AG08395 (cell line): ENCODE measurements around the gene MIGA2.
"Not testable (repeated sequence)": the region's sequence is repeated elsewhere in the genome, so short reads cannot be mapped to it uniquely, and the experiment has no call there.

Experiments
- DNase-seq: peaks from one replicate; pipeline ENCODE4 v3.0.0; 2012; ENCODE audit warnings: mixed read lengths, low spot score

MIGA2 gene, protein sequence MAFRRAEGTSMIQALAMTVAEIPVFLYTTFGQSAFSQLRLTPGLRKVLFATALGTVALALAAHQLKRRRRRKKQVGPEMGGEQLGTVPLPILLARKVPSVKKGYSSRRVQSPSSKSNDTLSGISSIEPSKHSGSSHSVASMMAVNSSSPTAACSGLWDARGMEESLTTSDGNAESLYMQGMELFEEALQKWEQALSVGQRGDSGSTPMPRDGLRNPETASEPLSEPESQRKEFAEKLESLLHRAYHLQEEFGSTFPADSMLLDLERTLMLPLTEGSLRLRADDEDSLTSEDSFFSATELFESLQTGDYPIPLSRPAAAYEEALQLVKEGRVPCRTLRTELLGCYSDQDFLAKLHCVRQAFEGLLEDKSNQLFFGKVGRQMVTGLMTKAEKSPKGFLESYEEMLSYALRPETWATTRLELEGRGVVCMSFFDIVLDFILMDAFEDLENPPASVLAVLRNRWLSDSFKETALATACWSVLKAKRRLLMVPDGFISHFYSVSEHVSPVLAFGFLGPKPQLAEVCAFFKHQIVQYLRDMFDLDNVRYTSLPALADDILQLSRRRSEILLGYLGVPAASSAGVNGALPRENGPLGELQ

DNA sequence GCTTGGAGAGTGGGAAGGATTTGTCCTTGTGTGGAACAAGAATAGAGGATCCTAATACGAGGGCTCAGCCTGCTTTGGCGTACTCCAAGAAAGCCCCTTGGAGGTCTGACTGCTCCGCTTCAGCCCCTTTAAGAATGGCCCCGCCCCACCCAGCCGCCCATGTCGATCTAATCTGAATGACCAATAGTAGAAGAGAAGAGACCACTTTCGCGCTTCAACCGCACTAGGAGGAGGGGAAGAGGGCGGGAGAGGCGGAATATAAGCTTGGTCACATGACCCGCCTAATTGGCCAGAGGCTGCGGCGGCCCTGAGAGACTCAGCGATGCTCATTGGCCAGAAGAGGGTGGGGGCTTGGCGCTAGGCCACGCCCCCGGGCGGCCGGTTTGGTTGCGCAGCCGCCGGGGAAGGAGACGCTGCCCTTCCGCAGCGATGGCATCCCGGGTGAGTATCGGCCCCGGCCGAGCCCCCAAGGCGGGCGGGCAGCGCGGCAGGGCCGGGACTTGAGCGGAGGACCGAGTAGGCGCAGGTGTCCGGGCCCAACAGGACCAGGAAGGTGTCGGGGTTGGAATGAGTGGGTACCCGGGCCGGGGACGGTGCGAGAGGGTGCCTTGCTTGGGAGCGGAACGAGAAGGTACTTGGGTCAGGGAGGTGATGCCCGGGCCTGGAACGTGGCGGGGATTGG, at the start of gene MIGA2:
MIGA2 (plus strand) TSS at position 386 of the 682 bp plus-strand sequence. CDS start 3,969 bp downstream, outside the sequence.
- peak; percentile 100 for DNase-seq

DNA sequence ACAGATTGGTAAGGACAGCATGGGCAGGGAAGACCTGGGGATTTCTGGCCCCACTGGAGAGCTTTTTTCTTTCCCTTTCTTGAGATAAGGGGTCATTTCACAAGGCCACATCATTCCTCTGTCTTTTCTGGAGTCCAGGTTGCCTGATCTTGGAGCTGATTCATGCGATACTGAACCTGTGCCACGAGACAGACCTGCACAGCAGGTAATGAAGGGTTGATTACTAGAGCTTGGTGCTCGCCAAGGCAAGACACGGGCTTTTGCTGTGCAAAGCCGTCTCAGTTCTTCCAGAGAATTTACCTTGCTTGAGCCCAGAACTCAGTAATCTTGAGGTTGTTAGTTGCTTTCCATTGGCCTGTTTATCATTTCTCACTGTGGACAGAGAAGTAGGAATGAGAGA, 49.8 kb upstream of the MIGA2 start:
- DNase-seq, result no peak

DNA sequence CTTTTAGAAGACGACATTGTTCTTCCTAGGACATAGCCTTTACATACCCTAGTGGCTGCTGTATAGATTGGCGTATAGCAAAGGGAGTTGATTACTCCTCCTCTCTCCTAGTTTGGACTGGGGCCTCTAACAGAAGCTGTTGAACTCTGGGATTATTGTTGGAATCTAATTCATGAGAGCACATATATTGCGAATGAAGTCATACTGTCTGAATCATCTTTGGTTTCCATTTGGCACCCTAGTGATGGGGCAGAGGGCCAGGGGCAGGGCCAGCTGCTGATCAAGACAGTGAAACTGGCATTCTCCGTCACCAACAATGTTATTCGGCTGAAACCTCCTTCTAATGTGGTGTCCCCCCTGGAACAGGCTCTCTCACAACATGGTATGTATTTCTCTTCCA, 48.6 kb upstream of the MIGA2 start:
- DNase-seq, result peak; percentile 91

DNA sequence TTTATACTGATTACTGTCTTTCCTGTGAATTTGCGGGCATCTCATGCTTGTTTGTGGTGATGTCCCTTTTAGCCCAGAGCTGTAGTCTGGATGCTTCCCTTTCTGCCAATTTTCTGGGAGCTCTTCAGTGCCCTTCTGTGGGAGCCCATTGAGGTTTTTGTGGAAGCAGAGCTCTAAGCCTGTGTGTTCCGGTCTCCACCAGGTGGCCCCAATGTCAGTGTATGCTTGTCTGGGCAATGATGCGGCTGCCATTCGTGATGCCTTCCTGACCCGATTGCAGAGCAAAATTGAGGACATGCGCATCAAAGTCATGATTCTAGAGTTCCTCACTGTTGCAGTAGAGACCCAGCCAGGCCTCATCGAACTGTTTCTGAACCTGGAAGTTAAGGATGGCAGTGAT, 43.4 kb upstream of the MIGA2 start:
- peak; percentile 20 for DNase-seq

DNA sequence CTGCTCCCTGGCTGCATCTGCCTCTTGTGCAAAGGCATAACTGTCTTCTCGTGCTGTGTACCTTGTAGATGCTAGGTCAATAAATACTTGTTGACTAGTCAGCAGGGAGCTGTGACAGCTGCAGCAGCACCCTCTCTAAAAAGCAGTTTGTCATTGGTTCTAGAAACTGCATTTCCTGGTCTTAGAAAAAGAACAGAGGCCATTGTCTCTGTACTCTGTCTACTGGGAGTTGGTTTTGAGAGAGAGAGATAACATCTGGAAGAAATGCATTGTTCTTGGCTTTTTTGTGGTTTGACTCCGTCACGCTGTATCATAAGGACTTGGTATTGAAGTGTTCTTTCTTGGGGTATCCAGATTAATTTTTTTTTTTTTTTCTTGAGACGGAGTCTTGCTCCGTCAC, 40.6 kb upstream of the MIGA2 start:
- no peak for DNase-seq

DNA sequence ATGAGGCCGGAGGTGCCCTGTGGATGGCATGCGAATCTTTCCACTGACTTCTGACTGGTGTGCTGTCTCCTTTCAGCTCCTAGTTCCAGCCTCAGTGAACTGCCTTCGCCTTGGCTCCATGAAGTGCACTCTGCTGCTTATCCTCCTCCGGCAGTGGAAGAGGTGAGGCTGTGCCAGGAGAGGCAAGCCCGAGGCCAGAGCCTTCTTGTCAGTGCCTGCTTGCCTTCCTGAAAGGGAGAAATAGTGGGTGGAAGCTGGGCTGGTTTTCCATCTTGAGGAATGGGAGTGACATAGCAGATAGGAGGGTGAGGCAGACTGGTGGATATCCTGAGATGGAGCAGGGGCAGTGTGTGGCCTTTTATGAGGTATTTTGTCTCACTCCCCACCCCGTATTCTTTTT, 38.0 kb upstream of the MIGA2 start:
- DNase-seq, result no peak

DNA sequence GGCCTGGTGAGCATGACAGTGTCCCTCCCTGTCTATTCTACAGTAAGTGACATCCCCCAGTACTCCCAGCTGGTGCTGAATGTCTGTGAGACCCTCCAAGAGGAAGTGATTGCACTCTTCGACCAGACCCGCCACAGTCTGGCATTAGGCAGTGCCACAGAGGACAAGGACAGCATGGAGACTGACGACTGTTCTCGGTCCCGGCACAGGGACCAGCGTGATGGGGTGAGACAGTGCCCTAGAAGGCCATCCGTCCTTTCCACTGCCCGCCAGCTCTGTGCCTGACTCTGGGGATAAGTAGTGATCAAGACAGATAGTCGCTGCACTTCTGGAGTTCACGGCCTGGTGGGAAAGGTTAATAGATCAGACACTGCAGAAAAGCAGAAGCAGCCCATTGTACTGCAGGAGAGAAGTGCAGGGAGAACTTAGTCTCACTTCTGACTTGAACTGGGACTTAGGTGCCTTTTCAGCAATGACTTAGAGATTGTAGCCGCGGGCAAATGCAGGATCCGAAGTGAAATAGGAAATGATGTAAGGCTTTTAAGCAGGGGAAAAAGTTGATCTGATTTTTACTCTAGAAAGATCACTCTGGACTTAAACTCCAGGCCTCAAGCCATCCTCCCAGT, 36.7 kb upstream of the MIGA2 start:
- no peak for DNase-seq

DNA sequence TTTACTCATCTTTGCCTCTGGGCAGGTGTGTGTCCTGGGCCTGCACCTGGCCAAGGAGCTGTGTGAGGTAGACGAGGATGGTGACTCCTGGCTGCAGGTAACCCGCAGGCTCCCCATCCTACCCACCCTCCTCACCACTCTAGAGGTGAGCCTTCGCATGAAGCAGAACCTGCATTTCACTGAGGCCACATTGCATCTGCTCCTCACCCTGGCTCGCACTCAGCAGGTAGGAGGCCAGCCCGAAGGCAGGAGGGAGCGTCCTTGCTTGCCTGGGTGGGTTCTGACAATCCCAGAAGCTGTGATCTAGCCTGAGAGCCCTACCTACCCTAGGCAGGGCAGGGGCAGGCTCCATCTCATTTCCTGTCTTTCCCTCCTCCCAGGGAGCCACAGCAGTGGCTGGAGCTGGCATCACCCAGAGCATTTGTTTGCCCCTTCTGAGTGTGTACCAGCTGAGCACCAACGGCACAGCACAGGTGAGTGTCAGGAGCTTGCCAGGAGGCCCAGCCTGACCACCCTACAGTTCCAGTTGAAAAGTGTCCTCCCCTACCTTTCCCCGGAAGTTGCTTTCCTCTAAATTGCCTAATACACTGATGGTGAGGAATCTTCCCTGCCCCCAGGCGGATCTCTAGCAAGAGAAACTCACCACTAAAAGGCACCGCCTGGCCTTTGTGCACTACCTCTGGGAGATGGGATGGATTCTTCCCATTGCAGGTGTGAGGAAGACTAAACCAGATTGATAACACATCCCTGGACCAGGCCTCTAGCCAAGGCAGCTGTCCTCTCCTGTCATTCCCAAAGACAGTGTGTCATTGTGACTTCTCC, 34.7 kb upstream of the MIGA2 start:
- no peak for DNase-seq

DNA sequence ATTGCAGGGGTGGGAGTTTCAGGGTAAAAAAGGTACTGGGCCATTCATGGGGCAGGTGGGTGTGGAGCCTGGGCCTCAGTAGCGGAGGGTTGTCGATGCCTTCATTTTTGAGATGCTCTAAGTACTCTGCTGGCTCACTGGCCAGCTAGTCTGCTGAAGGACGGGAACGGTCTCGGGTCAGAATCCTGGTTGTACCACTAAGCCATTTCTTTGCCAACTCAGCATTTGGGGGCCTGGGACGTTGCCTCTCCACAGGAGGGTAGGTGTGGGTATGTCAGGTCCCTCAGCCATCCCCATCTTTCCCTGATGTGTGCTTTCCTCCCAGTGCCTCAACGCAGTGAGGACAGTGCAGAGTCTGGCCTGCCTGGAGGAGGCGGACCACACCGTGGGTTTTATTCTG, 33.4 kb upstream of the MIGA2 start:
- no peak for DNase-seq

DNA sequence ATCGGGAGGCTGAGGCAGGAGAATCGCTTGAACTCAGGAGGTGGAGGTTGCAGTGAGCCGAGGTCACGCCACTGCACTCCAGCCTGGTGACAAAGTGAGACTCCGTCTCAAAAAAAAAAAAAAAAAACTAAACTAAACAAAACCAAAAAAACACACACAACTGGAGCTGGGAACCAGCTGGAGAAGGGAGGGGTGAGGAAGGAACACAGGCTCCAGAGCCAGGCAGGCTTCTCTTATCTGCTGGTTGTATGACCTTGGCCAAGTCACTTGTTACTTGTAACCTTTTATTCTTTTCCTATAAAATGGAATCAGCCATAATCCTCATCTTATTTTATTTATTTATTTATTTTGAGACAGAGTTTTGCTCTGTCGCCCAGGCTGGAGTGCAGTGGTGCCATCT, 32.3 kb upstream of the MIGA2 start:
- not testable (repeated sequence) for DNase-seq

DNA sequence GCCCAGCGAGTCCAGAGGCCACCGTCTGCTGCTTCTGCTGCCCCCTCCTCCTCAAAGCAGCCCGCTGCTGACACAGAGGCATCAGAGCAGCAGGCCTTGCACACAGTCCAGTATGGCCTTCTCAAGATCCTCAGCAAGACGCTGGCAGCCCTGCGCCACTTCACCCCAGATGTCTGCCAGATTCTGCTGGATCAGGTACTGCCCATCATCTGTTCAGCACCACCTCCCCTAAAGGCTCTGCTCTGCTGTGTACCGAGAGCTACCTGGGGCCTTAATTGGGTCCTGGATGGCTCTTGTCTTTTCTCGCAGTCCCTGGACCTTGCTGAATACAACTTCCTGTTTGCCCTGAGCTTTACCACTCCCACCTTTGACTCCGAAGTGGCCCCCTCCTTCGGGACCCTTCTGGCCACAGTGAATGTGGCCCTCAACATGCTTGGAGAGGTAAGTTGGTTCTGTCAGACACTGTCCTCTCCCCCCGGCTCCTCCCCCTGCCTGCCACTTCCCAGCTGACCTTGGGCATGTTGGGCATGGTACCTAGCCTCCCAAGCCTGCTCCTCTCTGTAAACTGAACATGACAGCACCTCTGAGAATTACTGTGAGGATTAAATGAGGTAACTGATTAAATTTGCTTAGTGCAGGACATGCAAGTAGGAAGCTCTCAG, 31.0 kb upstream of the MIGA2 start:
- DNase-seq, result no peak

DNA sequence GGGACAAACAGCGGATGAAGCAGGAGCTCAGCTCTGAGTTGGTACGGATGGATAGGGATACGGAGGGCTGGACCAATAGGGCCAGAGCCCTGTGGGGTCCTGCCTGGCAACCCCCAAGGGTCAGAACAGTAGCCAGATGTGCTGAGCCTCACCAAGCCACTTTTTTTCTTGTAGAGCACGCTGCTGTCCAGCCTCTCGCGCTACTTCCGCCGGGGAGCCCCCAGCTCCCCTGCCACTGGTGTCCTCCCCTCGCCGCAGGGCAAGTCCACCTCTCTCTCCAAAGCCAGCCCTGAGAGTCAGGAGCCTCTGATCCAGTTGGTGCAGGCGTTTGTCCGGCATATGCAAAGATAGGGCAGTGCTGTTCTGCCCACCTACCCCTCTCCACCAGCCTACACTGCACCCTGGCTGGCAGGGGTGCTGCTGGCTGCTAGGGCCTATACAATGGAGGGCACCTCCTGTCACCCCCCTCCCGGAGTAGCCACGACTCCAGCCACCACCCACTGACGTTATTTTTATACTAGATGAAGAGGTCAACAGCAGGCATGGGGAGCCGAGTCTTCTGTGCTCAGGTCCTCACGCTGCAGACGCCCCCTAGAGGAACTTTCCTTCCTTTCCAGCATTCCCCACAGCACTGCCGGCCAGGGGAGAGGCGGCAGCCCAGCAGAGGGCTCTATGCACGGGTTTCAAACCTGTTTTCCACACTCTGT, 29.9 kb upstream of the MIGA2 start:
- peak; percentile 90 for DNase-seq

DNA sequence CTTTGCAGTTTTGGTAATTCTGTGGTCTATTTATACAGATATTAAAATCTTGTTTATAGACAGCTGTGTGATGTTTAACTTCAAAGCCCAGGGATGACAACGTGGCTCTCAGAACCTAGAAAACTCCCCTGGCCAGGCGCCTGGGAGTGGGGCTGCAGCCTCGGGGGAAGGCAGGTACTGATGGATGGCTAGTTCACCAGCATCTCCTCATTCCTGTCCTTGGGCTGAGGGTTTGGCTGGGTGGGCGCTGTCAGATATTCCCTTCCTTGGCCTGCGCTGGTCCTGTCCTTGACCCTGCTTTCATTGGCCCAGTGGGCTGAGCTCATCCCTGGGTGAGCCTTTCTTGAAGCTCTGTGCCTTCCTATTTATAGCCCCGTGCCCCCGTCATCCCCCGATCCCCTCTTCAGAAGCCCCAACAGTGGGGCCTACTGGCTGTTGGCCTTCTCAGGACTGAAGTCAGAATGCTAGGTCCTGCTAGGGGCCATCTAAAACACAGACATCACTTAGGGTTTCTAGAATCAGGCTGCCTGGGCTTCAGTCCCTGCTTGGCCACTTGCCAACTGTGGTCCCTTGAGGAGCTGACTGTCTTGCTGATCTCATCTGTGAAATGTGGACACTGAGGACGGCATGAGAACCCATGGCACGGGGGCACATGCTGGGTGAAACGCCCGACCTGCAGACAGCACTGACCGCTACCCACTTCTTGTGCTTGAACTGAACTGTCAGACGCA, 29.2 kb upstream of the MIGA2 start:
- no peak for DNase-seq

DNA sequence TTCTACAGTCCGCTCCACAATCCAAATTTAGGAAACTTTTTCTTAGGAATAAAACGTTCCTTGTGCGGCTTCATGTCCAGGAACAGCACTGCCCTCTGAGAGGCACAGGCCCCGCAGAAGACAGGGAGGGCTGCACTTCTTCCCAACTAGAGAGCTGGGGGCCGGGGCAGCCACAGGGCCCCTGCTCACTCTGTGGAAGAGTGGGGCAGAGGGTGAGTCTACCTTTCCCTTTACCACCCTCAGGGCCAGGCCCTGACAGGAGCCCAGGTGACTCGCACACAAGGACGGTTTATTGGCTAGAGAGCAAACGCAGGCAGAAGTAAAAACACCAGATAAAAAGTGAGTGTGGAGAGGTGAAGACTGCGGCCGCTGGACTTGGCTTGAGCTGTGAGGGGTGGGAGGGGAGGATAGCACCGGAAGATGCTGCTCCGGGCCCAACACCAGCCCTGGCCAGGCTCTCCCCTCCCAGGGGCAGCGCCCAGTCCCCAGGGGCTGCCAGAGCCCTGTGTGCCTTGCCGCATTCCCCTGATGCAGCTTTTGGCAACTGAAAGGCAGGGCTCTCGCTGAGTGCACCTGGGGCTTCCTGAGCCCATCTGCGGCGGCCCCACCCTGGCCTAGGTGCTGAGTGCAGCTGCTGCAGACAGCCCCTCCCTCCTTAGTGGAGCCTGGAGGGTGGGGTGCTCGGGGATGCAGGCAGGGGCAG, 28.5 kb upstream of the MIGA2 start:
- DNase-seq, result no peak

DNA sequence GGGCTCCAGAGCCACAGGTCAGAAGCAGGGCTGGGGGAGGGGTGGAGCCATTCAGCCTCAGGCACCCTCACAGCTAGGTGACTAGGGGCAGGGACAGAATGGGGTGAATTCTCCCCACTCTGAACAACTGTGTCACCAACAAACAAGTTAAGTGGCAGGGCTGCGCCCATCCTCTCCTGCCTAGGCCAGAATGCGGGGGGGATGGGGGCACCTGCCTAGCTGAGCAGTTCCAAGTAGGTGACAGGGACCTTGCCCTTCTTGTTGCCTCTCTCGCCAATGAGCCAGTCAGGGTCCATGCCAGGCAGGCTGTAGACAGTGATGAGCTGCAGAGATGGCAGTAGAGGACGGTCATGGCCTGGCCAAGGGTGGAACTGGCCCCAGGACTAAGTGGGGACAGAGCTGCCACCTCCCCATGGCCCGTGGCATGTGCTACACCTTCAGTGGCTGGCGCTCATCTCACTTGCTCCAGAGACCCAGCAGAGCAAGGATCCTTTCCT, 27.9 kb upstream of the MIGA2 start:
- DNase-seq, result no peak

DNA sequence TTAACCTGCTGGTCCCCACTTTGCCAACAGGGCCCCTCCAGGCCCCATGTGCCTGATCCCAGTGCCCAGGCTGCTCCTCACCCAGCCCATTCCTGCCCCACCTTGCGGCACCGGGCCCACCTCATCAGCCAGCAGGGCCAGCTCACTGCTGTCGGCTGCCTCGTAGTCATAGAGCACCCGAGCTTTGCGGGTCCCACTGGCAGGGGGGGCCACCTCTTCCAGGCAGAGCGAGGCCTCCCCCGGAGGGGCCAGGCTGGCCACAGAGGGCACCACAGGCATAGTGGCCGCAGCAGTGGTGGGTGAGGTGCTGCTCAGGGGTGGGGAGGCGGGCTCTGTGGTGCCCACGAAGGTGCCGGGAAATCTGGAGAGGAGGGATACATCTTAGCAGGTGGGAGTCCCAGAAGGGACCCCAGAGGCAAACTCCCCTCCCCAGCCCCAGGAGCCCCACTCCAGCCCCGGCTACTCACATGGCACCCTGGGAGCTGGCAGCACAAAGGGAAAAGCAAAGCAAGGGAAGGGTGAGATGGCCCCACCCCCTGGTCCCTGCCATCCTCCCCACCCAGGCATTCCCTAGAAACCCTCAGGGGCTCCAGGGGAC, 27.3 kb upstream of the MIGA2 start:
- DNase-seq, result no peak

DNA sequence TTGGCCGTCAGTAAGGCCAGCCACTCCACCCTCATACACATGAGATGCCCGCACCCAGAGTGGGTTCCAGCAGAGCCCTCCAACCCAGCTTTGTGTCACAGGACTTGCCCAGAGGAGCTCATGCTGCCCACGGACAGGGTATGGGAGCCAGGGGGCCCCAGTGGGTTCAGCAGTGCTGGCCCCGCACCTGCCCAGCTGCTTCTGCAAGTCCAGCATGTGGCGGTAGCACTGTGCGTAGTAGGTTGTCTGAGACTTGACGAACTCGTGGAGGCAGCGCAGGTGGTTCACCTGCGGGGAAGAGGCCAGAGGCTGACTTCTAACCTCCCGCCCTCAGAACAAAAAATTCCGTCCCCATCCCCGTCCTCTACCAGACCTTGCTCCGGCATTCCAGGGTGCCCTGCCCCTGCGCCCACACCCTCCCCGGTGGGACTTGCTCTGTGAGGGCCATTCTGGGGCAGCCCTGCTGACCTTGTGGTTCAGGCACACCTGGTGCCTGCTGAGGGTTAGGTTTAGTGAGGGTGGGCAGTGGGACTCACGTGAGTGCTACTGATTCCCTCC, 26.8 kb upstream of the MIGA2 start:
- DNase-seq, result no peak

DNA sequence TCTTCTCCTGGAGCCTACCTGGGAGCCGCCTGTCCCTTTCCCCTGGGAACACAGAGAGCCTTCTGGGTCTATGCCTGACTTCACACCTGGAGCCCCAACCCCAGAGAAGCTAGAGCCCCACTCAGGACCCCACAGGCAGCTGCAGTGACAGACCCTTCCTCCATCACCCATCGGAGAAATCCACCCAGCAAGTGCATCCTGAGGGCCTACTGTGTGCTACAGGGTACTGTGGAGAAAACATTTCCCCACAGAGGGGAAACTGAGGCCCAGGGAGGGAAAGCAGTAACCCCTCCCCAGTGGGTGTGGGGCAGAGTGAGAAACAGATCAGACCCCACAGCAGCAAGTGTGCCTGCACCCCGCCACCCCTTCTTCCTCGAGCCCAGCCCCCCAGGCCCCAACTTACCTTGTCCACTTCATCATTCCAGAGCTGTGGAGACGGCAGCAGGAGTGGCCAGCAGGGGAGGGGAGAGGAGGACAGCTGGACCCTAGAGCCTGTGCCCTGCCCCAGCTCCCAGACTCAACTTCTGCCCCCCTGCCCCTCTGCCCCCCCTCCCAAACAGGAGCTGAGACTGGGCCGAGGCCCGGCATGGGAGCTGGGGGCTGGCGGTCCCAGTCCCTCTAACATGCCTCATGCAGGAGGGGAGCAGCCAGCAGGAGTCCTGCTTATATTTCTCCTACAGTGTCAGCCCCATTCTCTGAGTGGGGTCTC, 26.0 kb upstream of the MIGA2 start:
- no peak for DNase-seq
